HG02623 (cell line): ENCODE data around the gene ANKRD13D.
A peak's percentile ranks its signal among the peaks of the same experiment; 100 is the strongest.

Experiments
- ATAC-seq: cut with Tn5 transposase; IDR thresholded peaks from one replicate; pipeline ENCODE4 v1.9.1; 2021; ENCODE audit warnings: moderate library complexity; ENCODE audit not compliant: unreplicated experiment

Gene ANKRD13D

GRCh38 chr11:67285541-67286498 lies 3.3 kb upstream of the ANKRD13D start:
- no peak for ATAC-seq

GRCh38 chr11:67286621-67287333 lies 2.3 kb upstream of the ANKRD13D start:
- no peak for ATAC-seq

DNA sequence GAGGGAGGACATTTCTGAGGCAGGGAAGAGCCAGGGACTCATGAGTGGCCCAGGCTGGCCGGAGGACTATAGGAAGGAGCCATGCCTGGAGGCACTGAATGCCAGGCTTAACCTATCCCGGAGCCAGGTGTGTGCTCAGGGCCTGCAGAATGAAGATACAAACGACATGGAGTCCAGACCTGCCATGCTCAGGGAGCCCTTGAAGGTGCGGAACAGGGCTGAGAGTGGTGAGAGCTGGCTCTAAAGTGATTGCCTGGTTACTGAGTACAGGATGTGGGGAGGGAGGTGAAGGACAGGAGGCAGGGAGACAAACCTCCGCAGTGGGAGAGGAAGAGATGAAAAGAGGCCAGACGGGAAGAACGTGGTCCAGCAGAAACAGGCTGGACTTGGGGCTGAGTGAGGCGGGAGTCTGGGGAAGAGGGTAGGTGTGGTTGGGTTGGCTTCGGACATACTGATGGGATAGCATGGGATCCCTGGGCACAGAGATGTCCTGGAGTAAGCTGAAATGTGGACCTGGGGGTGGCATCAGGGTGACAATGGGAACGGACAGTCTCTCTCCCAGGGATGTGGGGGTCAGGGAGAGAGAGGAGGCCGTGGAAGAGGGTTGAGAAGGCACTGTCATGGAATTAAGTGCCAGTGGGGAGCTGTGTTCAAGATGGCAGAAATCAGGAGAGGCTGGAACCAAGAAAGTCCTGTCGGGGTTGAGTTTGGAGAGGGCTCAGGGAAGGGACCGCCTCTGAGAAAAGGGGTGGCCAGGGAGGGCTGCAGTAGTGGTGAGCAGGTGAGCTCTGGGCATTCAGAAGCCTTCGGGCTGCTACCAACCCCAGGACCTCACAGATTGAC lies 1.5 kb upstream of the ANKRD13D start:
- no peak for ATAC-seq

GRCh38 chr11:67288198-67288451 lies 978 bp upstream of the ANKRD13D start:
- no peak for ATAC-seq

GRCh38 chr11:67288452-67289225 lies 464 bp upstream of the ANKRD13D start:
- ATAC-seq, result peak; percentile 53

GRCh38 chr11:67289651-67290479 lies 762 bp downstream of the ANKRD13D start:
- ATAC-seq, result no peak

DNA sequence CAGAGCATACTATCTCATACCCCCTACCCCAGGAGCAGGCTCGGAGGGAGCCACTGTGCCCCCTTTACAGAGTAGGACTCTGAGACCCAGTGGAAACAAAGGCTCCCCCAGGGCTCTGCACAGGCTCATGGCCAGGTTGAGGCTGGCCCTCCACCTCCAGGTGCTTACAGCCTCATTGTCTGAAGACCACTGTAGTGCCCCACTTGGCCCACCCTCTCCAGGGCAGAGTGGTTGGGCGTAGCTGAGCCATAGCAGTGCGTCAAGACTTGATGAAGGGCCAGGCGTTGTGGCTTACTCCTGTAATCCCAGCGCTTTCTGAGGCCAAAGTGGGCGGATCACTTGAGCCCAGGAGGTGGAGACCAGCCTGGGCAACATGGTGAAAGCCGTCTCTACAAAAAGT lies 1.7 kb downstream of the ANKRD13D start:
- ATAC-seq, result no peak

DNA sequence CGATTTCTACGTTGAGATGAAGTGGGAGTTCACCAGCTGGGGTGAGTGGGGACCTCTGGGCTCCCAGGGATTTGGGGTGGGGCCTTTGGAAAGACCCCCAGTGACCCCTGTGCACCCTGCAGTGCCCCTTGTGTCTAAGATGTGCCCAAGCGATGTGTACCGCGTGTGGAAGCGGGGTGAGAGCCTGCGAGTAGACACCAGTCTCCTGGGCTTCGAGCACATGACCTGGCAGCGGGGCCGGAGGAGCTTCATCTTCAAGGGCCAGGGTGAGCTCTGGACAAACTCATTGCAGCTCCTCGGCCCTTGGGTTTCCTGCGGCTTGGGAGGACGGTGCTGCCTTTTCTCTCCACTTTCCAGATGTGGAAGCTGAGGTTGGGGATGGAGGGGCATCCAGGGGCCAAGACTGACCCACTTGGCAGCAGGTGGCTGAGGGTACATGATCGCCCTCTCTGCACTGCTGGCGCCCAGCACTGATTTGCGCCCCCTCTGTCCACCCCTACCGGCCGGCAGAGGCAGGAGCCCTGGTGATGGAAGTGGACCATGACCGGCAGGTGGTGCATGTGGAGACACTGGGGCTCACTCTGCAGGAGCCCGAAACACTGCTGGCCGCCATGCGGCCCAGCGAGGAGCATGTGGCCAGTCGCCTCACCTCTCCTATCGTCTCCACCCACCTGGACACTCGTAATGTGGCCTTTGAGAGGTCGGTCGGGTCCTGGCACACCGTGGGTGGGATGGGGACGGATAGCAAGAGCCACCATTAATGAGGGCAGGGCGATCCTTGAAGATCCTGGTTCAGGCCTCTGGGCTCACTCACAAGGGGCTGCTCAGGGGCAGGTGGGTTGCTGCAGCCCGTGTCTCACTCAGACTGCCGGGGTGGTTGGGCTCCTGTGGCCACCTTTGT lies 2.6 kb downstream of the ANKRD13D start:
- no peak for ATAC-seq

DNA sequence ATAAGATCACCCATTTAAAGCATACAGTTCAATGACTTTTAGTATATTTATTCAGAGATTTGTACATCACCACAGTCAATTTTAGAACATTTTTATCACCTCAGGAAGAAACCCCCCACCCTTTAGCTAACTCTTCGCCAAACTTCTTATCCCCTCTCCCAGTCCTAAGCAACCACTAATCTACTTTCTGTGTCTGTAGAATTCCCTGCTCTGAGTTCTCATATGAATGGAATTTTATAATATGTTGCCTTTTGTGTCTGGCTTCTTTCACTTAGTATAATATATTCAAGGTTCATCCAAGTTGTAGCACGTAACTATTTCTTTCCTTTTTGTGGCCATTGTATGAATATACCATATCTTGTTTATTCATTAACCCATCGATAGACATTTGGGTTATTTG lies 3.6 kb downstream of the ANKRD13D start:
- no peak for ATAC-seq

GRCh38 chr11:67293090-67293489 lies 4.0 kb downstream of the ANKRD13D start:
- no peak for ATAC-seq

- ATAC-seq, result no peak
Measured at GRCh38 chr11:67295846-67296245, 6.7 kb downstream of the ANKRD13D start.

GRCh38 chr11:67298786-67299185 lies 9.7 kb downstream of the ANKRD13D start:
- ATAC-seq, result no peak

DNA sequence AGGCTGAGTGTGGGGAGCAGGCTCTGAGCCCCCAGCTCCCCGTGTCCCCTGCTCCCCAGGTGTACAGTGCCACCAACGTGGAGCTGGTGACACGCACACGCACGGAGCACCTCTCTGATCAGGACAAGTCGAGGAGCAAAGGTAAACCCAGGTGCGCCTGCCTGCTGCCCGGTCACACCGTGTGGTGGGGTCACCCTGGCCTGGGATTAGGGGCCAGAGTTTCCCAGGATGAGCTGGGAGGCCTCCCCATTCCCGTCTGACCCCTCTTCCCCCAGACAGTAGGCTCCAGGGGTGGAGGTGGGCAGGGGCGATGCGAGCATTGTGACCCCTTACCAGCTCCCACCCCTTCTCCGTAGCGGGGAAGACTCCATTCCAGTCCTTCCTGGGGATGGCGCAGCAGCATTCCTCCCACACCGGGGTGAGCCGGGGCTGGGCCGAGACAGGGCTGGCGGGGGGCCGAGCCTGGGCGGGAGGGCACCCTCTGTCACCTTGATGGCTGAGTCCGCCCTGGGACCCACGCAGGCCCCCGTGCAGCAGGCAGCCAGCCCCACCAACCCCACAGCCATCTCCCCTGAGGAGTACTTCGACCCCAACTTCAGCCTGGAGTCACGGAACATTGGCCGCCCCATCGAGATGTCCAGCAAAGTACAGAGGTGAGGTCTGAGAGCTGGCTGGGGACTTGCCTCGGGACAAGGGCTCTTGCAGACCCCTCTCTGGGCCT lies 10.5 kb downstream of the ANKRD13D start:
- ATAC-seq, result no peak

- no peak for ATAC-seq
Measured at GRCh38 chr11:67300256-67300755, 11.2 kb downstream of the ANKRD13D start.

DNA sequence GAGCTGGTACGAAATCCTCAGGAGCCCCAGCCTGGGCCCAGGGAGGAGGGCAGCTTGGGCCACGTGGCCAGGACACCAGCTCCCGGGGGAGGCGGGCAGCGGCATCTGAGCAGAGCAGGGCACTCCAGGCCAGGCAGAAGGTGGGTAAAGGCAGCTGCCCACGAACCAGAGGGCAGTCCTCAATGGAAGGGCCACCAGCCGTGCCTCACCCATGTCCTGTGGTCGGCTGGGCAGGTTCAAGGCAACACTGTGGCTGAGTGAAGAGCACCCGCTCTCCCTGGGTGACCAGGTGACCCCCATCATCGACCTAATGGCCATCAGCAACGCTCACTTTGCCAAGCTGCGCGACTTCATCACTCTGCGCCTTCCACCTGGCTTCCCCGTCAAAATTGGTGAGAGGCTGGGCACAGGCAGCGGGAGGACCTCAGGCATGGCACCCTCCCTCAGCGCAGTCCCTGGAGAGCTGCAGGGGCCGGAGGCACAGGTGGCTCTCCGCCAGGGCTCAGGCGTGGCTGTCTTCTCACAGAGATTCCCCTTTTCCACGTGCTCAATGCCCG lies 11.7 kb downstream of the ANKRD13D start:
- ATAC-seq, result no peak

- ATAC-seq, result no peak
Measured at GRCh38 chr11:67301313-67301921, 12.3 kb downstream of the ANKRD13D start.

- ATAC-seq, result no peak
Measured at GRCh38 chr11:67301951-67302516, 12.9 kb downstream of the ANKRD13D start.
